B cell (primary cell): ENCODE results near the gene HECA. TPM values are rescaled to one million over a fixed set of nuclear protein-coding genes. Genes with fewer than 3 reads are reported as not detected.

Experiments
- ATAC-seq: fragments of 200-7000 bp; cut with Tn5 transposase; one replicate; pipeline ENCODE4 v1.10.0; 2021; ENCODE audit warnings: low read depth, mild to moderate bottlenecking, moderate number of reproducible peaks, moderate library complexity
- CTCF ChIA-PET: fragments of 350-600 bp; sonication (Branson Sonifier 250); formaldehyde crosslinking; loops from one replicate; lab custom pipeline; 2021; ENCODE audit warnings: antibody characterized with exemption, inconsistent platforms; lab: Charles Lee
- POLR2A ChIA-PET: fragments of 350-600 bp; sonication (Branson Sonifier 250); formaldehyde crosslinking; loops from one replicate; lab custom pipeline; 2021; ENCODE audit warnings: antibody characterized with exemption; lab: Charles Lee
- DNase-seq: peaks from one replicate; pipeline ENCODE4 v3.0.0; 2013
- H2AFZ ChIP-seq: 2 replicates; pipeline ENCODE4 v1.6.1; 2012; ENCODE audit warnings: mild to moderate bottlenecking, low read depth, low read length; ENCODE audit not compliant: insufficient read depth, poor library complexity, severe bottlenecking
- H3K27ac ChIP-seq, 2 donors: 1 replicate in 1 of 2; 2 replicates in 1 of 2; pipeline ENCODE4 v1.5.1; 2012 to 2013; ENCODE audit warnings: low read length in 2 of 2, mild to moderate bottlenecking in 2 of 2, moderate library complexity in 1 of 2
- H3K27me3 ChIP-seq, 4 experiments: fragments of 200-600 bp in 1 of 4; sonication (generic) in 1 of 4; replicated peaks in 1 of 4; 1 replicate in 2 of 4; 2 replicates in 2 of 4; pipeline versions ENCODE4 v1.6.1 to v1.7.0; 2013 to 2016; ENCODE audit warnings: low read length in 3 of 4, mild to moderate bottlenecking in 2 of 4, mixed read lengths in 1 of 4, moderate library complexity in 1 of 4; ENCODE audit not compliant: insufficient read depth in 4 of 4, control insufficient read depth in 3 of 4; ENCODE audit errors: control extremely low read depth in 1 of 4
- H3K36me3 ChIP-seq, 2 experiments: replicated peaks in 1 of 2; 1 replicate in 1 of 2; 2 replicates in 1 of 2; pipeline versions ENCODE4 v1.6.1 to v1.7.1; 2013; ENCODE audit warnings: low read length in 1 of 2; ENCODE audit not compliant: insufficient read depth in 2 of 2, control insufficient read depth in 1 of 2; ENCODE audit errors: control extremely low read depth in 1 of 2, extremely low read depth in 1 of 2
- H3K4me1 ChIP-seq, 2 donors: fragments of 200-600 bp in 1 of 2; sonication (generic) in 1 of 2; 1 replicate in 1 of 2; 2 replicates in 1 of 2; pipeline versions ENCODE4 v1.5.1 to v1.6.1; 2013 to 2017; ENCODE audit warnings: low read length in 2 of 2; ENCODE audit not compliant: control insufficient read depth in 2 of 2, insufficient read depth in 2 of 2
- H3K4me2 ChIP-seq: replicated peaks from 2 replicates; pipeline ENCODE3; 2012; ENCODE audit warnings: mild to moderate bottlenecking, low read depth, low read length; ENCODE audit not compliant: poor library complexity, severe bottlenecking
- H3K4me3 ChIP-seq, 5 experiments: fragments of 200-600 bp in 1 of 5; sonication (generic) in 1 of 5; 1 replicate in 3 of 5; 2 replicates in 2 of 5; pipeline versions ENCODE4 v1.5.1 to v1.7.0; 2011 to 2016; ENCODE audit warnings: low read length in 4 of 5, mild to moderate bottlenecking in 4 of 5, low read depth in 2 of 5, control low read depth in 1 of 5, moderate library complexity in 1 of 5; ENCODE audit not compliant: insufficient read depth in 1 of 5; ENCODE audit errors: control extremely low read depth in 1 of 5, extremely low read depth in 1 of 5
- H3K79me2 ChIP-seq: fragments of 200-600 bp; sonication (generic); one replicate; pipeline ENCODE4 v1.6.0; 2016; ENCODE audit warnings: low read length; ENCODE audit not compliant: control insufficient read depth, insufficient read depth
- H3K9ac ChIP-seq: fragments of 200-600 bp; sonication (generic); 2 replicates; pipeline ENCODE4 v1.6.1; 2017; ENCODE audit warnings: mild to moderate bottlenecking, low read length, moderate library complexity
- H3K9me3 ChIP-seq, 3 donors: one replicate each; pipeline versions ENCODE4 v1.6.1 to v1.7.1; 2013; ENCODE audit warnings: low read length in 2 of 3; ENCODE audit not compliant: control insufficient read depth in 2 of 3, insufficient read depth in 1 of 3; ENCODE audit errors: control extremely low read depth in 1 of 3
- H4K20me1 ChIP-seq: 2 replicates; pipeline ENCODE4 v1.6.0; 2012; ENCODE audit warnings: mild to moderate bottlenecking, low read length; ENCODE audit not compliant: insufficient read depth, control insufficient read depth, poor library complexity, severe bottlenecking
- H3K27ac Mint-ChIP-seq: one replicate; pipeline ENCODE4 v1.8.0; 2021; ENCODE audit warnings: mixed read lengths
- H3K27me3 Mint-ChIP-seq: one replicate; pipeline ENCODE4 v1.8.0; 2021; ENCODE audit warnings: mixed read lengths
- H3K4me1 Mint-ChIP-seq: one replicate; pipeline ENCODE4 v1.8.0; 2021; ENCODE audit warnings: mixed read lengths
- H3K4me3 Mint-ChIP-seq: one replicate; pipeline ENCODE4 v1.8.0; 2021; ENCODE audit warnings: mixed read lengths
- H3K9me3 Mint-ChIP-seq: one replicate; pipeline ENCODE4 v1.8.0; 2022; ENCODE audit warnings: mixed read lengths; ENCODE audit not compliant: insufficient read depth
- CTCF ChIP-seq: fragments of 200-600 bp; IDR thresholded peaks from one replicate; pipeline ENCODE4 v1.8.0; 2022; ENCODE audit warnings: antibody characterized with exemption, mild to moderate bottlenecking
- EZH2 ChIP-seq: IDR thresholded peaks from 2 replicates; pipeline ENCODE4 v1.6.1; 2012; ENCODE audit warnings: borderline replicate concordance, low read depth, mild to moderate bottlenecking, moderate library complexity, low read length; ENCODE audit not compliant: insufficient read depth, poor library complexity, severe bottlenecking
- WGBS: methylation state at CpG from one replicate; pipeline ENCODE4 v1.1.5; 2013; ENCODE audit warnings: missing lambda C conversion rate; ENCODE audit not compliant: insufficient coverage; 5-methylcytosine and 5-hydroxymethylcytosine counted together
- intact Hi-C: fragments of 100-400 bp; cut with micrococcal nuclease; formaldehyde crosslinking; loops from one replicate; pipeline ENCODE4 v1.10.0; 2022
- polyA plus RNA-seq: library from polyadenylated mRNA; depleted of rRNA; stranded (reverse); fragments of >200 nt; gene quantifications from 2 replicates; pipeline ENCODE4 v1.2.3, GENCODE V29; 2012
- total RNA-seq, 2 donors: library from RNA; stranded (reverse); fragments of 120-200 nt in 1 of 2; gene quantifications; 1 replicate in 1 of 2; 2 replicates in 1 of 2; pipeline versions ENCODE4 v1.2.3 to v1.2.4, GENCODE V29; 2013 to 2022

HECA gene
- total and polyA plus RNA-seq, 2 donors (not counting 1 experiment from before 2014, with no cell fraction given), result 19.2 to 50.4 TPM

- Mint-ChIP-seq H3K27me3 (no peaks in the 10 kb centered on the region), H3K4me3 (peak overlapping the region; percentile 97), H3K9me3 (no peaks in the 10 kb centered on the region), H3K4me1 (peaks cover 76% of the 10 kb centered on the region), H3K27ac (peak overlapping the region; percentile 98)
- Histone ChIP-seq H3K4me1 (peaks cover 67 to 77% of the 10 kb centered on the region in 2 donors), H3K4me2 (peak overlapping the region; percentile 90), H3K9me3 (peaks cover 0 to 10% (median 0%) of the 10 kb centered on the region in 3 donors), H4K20me1 (peaks cover 46% of the 10 kb centered on the region), H3K36me3 (peaks cover 0 to 19% of the 10 kb centered on the region in 2 experiments), H2AFZ (peak overlapping the region; percentile 46), H3K9ac (peak overlapping the region; percentile 87), H3K27ac (peak overlapping the region; percentile 85 to 94), H3K27me3 (no peaks in the 10 kb centered on the region), H3K4me3 (peak overlapping the region; percentile 65 to 93 (median 87)), H3K79me2 (peaks cover 52% of the 10 kb centered on the region)
- TF ChIP-seq EZH2 (no peak), CTCF (peak; percentile 10)
- WGBS, result under 1% methylated on average over 72 of the region's 76 CpGs
- ATAC-seq (peak; percentile 39), DNase-seq (peak; percentile 75)
- POLR2A ChIA-PET, result no interaction called here
- intact Hi-C loops, result loop anchor here (1.0 to 5.0 kb wide), 5 partner anchors 25 to 363 kb away; partner anchors contain the start of genes CCDC28A and TXLNB
- CTCF ChIA-PET, result no interaction called here
Measured at GRCh38 chr6:139135578-139136545, 982 bp downstream of the HECA start.
